ENCODE results near the gene SCN5A.

SCN5A gene

DNA sequence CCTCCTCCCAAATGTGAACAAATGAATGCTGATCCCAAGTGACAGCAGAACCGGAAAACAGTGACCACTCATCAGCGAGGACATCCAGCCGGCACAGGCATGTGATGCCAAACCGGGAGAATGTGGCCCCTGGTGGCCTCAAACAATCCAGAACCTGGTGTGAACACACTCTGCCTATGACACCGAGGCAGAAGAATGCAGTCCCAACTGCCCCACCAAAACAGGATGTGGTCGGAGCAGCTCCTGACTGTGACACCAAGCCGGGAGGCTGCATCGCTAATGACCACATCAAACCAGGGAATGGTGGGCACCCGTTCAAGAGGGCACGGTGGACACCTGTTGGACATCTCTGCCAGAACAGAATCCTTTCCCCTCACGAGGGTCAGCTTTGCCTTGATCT lies 15.4 kb downstream of the SCN5A start:
- TF ChIP-seq, protein P1, sequence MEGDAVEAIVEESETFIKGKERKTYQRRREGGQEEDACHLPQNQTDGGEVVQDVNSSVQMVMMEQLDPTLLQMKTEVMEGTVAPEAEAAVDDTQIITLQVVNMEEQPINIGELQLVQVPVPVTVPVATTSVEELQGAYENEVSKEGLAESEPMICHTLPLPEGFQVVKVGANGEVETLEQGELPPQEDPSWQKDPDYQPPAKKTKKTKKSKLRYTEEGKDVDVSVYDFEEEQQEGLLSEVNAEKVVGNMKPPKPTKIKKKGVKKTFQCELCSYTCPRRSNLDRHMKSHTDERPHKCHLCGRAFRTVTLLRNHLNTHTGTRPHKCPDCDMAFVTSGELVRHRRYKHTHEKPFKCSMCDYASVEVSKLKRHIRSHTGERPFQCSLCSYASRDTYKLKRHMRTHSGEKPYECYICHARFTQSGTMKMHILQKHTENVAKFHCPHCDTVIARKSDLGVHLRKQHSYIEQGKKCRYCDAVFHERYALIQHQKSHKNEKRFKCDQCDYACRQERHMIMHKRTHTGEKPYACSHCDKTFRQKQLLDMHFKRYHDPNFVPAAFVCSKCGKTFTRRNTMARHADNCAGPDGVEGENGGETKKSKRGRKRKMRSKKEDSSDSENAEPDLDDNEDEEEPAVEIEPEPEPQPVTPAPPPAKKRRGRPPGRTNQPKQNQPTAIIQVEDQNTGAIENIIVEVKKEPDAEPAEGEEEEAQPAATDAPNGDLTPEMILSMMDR (IDR thresholded peaks at IDR 0.05), result no peak
- no peak overlapping the region for H3K27ac ChIP-seq
- H3K4me3 ChIP-seq (ENCODE audit: low read depth in 1 of 2, low read length in 1 of 2), result no peak overlapping the region
- H3K9me3 ChIP-seq, result no peaks in the 10 kb centered on the region
- H3K27me3 ChIP-seq, result peaks cover 18% of the 10 kb centered on the region
- H3K36me3 ChIP-seq, result no peaks in the 10 kb centered on the region
- peaks cover 0 to 12% of the 10 kb centered on the region in 2 experiments for H3K4me1 ChIP-seq (ENCODE audit: control insufficient read depth in 1 of 2, insufficient read depth in 1 of 2, low read depth in 1 of 2, low read length in 1 of 2)

DNA sequence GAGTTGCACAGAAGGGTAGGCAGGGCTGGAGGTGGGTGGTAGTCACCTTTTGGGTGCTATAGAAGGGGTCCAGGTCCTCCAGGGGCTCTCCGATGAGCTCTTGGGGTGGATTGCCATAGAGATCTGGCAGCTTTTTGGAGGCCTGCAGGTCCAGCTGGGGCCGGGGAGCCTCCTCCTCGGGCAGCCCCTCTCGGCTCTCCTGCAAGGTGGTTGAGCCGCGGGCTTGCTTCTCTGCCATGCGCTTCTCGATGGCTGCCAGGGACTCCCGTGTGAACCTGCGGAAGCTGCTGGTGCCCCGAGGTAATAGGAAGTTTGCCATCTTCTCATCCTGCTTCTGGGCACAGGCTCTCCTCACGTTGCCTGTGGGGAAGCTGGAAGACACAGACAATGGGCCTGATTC lies 16.5 kb downstream of the SCN5A start:
- peaks cover 0 to 12% of the 10 kb centered on the region in 2 experiments for H3K4me1 ChIP-seq (ENCODE audit: control insufficient read depth in 1 of 2, insufficient read depth in 1 of 2, low read depth in 1 of 2, low read length in 1 of 2)

DNA sequence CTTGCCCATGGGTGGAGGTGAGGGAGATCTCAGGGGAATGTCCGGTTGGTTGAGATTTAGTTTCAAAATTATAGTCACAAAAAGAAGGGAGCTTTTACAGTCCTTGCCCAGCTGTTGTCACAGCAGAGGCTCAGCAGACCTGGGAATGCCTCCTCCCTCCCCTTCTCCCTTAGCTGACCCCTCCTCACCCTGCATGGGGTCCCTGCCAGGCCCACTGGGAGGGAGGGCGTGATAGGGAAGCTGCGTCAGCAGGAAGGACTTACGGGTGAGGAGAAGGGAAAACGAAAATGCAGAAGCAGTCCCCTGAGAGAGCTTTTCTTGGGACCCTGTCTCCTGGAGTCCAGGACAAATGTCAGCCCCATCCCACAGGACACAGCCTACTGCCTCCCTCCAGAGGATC lies 18.9 kb downstream of the SCN5A start:
- TF ChIP-seq, protein P1 (IDR thresholded peaks at IDR 0.05), result no peak
- H3K4me3 ChIP-seq (ENCODE audit: low read depth in 1 of 2, low read length in 1 of 2), result no peak overlapping the region
- H3K9me3 ChIP-seq, result no peaks in the 10 kb centered on the region
- H3K4me1 ChIP-seq (ENCODE audit: control insufficient read depth in 1 of 2, insufficient read depth in 1 of 2, low read depth in 1 of 2, low read length in 1 of 2), result peaks cover 0 to 12% of the 10 kb centered on the region in 2 experiments
- H3K27me3 ChIP-seq, result peaks cover 6% of the 10 kb centered on the region
- no peaks in the 10 kb centered on the region for H3K36me3 ChIP-seq
- no peak overlapping the region for H3K27ac ChIP-seq

More for the DNA sequence above, 16.5 kb downstream of the SCN5A start:
- peaks cover 18% of the 10 kb centered on the region for H3K27me3 ChIP-seq
- TF ChIP-seq, protein P1 (IDR thresholded peaks at IDR 0.05), result no peak
- H3K4me3 ChIP-seq (ENCODE audit: low read depth in 1 of 2, low read length in 1 of 2), result no peak overlapping the region
- H3K9me3 ChIP-seq, result no peaks in the 10 kb centered on the region
- H3K27ac ChIP-seq, result no peak overlapping the region
- no peaks in the 10 kb centered on the region for H3K36me3 ChIP-seq

DNA sequence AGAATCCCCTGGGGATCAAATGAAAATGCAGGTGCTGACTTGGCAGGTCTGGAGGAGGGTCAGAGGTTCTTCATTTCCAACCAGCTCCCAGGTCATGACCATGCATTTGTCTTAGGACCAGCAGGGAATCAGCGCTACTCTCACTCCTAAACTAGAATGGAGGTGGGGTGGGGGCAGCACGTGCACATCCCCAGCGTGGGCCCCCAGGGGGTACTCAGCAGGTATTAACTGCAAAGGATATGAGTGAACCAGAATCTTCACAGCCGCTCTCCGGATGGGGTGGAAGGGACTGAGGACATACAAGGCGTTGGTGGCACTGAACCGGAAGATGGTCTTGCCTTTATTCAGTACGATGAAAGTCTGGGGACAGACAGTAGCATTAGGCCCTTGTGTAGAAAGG lies 19.4 kb downstream of the SCN5A start:
- H3K9me3 ChIP-seq, result no peaks in the 10 kb centered on the region
- TF ChIP-seq, protein P1 (IDR thresholded peaks at IDR 0.05), result no peak

DNA sequence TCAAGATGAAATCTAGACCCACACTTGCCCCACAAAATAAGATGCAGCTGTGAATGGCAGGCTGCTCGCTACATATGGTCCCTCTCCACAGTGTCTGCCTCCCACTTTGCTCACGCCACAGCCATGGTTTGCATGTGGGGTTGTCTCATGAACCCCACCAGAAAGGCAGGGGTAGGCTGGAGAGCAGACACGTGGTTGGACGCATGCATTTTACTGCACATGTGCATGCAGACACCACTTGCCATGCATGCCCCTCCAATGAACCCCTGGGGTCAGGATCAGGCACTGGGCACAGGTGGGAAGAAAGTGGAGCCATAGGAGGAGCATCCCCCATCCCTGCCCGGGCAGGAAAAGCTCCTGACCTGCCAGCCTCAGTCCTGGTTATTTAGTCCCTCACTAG lies 20.7 kb downstream of the SCN5A start:
- H3K27me3 ChIP-seq, result no peaks in the 10 kb centered on the region
- peaks cover 0 to 7% of the 10 kb centered on the region in 2 experiments for H3K4me1 ChIP-seq (ENCODE audit: control insufficient read depth in 1 of 2, insufficient read depth in 1 of 2, low read depth in 1 of 2, low read length in 1 of 2)
- TF ChIP-seq, protein P1 (IDR thresholded peaks at IDR 0.05), result no peak
- no peak overlapping the region for H3K4me3 ChIP-seq (ENCODE audit: low read depth in 1 of 2, low read length in 1 of 2)
- no peaks in the 10 kb centered on the region for H3K9me3 ChIP-seq
- no peak overlapping the region for H3K27ac ChIP-seq
- H3K36me3 ChIP-seq, result no peaks in the 10 kb centered on the region

More for the DNA sequence above, 19.4 kb downstream of the SCN5A start:
- Histone ChIP-seq H3K36me3 (no peaks in the 10 kb centered on the region), H3K4me1 (ENCODE audit: control insufficient read depth in 1 of 2, insufficient read depth in 1 of 2, low read depth in 1 of 2, low read length in 1 of 2) (peaks cover 0 to 12% of the 10 kb centered on the region in 2 experiments), H3K27ac (no peak overlapping the region), H3K27me3 (peaks cover 6% of the 10 kb centered on the region), H3K4me3 (ENCODE audit: low read depth in 1 of 2, low read length in 1 of 2) (no peak overlapping the region)

DNA sequence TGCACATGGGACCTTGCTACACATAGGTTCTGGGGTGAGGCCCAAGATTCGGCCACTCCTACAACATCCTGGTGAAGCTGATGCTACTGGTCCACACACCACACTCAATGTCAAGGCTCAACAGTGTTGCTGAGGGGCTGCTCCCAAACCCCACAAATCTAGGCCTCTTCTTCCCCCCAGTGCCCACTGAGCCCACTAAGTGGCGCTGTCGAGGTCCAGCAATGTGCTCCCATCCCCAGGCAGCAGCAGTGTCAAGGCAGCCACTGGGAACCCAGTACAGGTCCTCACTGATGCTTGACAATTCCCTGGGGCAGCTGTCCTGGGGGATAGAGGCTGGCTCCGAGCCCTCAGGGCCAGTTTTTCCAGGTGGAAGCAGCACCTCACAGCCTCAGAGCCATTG lies 21.5 kb downstream of the SCN5A start:
- no peaks in the 10 kb centered on the region for H3K9me3 ChIP-seq
- no peak overlapping the region for H3K27ac ChIP-seq
- H3K4me1 ChIP-seq (ENCODE audit: control insufficient read depth in 1 of 2, insufficient read depth in 1 of 2, low read depth in 1 of 2, low read length in 1 of 2), result no peaks in the 10 kb centered on the region
- H3K27me3 ChIP-seq, result no peaks in the 10 kb centered on the region
- no peaks in the 10 kb centered on the region for H3K36me3 ChIP-seq
- H3K4me3 ChIP-seq (ENCODE audit: low read depth in 1 of 2, low read length in 1 of 2), result no peak overlapping the region
- TF ChIP-seq, protein P1 (IDR thresholded peaks at IDR 0.05), result no peak

Measured in neutrophil (primary cell).